GM18519 (cell line): ENCODE data around the gene CREG2.

Source experiments
- ATAC-seq: cut with Tn5 transposase; IDR thresholded peaks from one replicate; pipeline ENCODE4 v1.9.1; 2021; ENCODE audit warnings: mild to moderate bottlenecking, moderate library complexity; ENCODE audit not compliant: unreplicated experiment, low FRiP score

The CREG2 gene

DNA sequence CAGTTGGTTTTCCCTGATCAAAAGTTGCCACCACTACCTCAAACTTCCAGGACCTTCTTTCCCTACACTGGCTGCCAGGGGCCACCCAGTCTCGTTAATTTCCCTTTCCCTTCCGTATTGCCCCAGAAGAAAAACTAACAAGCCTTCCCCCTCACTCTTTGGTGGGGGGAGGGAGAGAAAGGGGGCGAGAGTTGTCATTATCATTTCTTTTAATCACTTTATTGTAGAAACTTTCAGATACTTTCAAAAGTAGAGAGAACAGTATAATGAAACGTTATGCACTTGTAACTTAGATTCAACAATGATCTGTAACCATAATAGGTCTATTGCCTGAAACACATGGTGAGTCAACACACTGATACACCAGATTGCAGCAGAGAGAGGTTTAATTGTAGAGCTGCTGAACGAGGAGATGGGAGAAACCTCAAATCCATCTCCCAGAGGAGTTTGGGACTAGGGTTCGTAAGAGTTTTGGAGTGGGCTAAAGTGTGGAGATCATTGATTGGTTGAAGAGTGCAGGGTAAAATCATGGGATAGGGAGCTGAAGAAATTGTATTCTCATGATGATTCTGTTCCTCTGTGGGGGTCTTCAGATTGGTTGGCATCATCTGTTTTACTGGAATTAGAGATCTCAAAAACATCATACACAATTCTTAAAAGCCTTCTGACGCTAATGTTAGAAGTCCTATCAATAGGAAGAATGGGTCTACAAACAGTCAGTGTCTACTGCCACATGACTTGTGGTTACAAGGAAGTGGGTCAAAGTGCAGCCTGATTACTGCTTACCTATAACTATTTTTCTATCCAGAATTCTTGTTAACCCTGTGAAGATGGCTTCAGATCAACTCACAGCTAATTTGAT is 76.2 kb downstream of the CREG2 start:
- no peak for ATAC-seq

DNA sequence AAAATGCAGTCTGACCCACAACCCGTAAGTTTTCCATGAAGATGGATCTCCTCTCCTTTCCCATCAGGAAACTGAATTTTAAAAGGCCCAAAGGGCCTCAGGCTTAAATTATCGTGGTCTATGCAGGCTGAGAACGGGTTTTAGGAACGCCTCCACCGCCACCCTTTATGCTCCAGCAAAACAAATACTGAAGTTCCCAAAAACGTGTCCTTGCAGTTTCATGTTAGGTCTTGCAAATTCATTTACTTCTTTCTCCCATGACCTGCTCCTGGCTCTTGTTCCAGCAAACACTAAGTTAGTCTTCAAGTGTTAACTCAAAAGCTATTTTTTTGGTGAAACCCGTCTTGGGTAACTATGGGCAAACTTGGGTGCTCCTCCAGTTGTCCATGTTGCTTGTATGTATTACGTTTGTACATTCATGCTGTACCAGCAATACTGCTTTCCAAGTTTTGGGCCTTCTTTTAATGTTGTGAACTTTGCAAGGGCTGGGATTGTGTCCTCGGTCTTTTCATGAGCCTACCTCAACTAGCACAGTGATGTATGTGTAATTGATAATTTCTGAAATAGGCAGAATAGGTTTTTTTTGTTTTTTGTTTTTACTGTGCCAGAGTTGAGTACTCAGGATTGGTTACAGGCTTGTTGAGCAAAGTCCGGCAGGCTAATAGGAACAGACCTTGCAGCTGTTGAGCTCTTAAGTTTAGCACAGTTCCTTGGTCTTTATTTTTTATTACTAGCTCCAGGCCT is 77.0 kb downstream of the CREG2 start:
- ATAC-seq, result no peak

DNA sequence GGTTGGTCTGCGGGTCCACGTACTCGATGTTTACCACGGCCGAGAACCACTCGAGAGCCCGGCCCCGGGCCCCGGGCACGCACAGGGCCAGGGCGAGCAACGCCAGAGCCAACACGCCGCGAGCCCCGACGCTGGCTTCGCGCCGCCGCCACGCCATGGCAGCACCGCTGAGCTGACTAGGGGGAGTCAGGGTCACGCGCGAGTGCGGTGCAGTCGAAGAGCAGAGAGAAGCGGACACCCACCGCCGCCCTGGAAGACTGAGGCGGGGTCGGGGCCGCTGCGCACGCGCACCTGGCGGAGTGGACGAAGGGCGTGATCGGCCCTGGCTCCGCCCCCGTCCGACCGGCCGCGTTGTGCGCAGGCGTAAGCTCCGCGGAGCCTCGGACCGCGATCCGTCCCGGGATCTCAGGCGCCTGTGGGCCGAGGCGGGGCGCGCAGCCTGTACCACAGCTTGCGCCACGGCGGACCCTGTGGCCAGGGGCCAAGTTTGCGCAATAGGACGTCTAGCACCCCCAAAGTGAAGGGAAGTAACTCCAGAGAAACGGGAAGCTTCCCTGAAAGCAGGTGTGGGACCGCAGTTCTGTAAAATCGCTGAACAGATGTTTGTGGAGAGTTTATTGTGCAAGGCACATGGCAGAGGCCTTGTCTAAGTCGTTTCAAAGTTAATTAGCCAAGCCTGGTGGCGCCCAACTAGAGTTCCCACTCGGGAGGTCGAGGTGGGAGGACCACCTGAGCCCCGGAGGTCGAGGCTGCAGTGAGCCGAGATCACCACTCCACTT is 78.7 kb downstream of the CREG2 start, which contains the start of gene RNF149:
Gene RNF149 (minus strand): TSS at position 270 of the 779 bp plus-strand sequence. CDS start 113 bp downstream, at position 157.
- peak; percentile 37 for ATAC-seq

DNA sequence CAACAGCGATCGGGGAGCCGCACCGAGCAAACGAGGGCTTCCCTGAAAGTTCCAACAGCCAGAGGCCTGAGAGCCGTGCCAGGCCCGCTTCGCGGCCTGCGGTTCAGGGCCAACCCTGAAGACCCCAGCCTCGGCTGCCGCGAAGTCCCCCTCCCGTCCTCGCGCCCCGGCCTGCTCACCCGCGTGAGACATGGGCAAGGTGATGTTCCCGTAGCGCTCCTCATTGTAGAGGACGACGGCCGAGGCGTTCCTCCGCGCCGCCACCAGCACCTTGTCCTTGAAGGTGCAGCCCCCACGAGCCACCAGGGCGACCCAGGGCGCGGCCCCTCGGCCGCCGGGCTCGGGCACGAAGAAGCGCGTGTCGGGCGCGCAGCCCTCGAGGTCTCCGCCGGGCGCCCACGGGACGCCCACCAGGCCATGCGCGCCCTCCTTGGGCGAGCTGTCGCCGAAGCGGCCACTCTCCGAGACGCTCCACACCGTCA is 79.3 kb downstream of the CREG2 start:
- ATAC-seq, result peak; percentile 3

DNA sequence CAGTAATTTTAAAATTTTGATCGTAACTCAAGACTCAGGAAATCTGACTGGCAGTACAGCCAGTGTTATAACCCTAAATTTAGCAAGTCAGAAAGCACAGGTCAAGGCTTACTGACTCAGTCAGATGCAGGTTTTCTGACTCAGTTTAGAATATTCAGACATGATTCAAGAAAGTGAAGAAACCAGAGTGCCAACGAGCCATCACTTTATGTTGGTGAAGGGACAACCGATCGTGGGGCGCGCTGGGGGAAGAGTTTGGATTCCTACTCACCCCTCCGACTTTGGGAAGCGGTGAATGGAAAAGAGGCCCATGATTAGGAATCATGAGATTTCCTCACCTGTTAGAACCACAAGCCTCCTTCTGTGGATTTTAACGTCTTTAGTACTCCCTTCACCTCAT is 79.8 kb downstream of the CREG2 start:
- ATAC-seq, result no peak

DNA sequence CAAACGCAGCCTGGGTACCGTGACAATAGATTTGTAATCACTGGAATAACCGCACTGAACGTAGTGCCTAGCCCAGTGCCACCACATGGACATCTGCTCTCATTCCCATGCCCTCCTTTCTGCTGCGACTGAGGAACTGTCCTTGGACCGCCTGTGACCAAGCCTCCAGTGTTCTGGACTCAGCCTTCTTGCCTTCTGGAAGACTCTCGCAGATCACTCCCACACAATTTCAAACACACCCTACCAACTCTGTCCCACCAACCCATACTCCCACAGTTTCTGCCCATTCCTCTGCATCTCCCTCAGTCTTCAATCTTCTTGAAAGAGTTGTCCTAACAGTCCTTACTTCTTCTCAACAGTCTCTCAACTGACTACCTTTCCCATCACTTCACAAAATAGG is 80.9 kb downstream of the CREG2 start:
- no peak for ATAC-seq

DNA sequence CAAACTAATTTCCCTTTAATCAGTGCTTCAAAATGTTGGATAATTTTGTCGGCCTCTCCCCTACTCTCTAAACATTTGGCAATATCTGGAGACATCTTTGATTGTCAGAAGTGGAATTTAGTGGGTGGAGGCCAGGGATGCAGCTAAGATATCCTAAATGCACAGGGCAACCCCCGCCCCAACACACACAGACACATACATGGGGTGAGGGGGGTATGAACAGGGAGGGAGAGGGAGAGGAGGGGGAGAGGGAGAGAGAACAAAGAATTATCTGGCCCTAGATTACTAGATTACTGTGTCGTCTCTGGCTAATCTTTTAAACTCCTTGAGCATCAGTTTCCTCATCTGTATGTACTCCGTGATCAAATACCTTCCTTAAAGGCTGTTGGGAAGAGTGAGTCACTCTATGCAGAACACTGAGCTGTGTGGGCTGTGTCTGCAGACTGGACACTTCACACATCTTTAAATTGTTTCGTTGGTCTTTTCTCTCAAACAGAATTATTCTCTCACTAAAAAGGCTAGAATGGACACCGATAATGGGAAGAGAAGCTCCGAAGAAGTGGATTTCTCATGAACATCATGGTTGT is 81.7 kb downstream of the CREG2 start:
- no peak for ATAC-seq

DNA sequence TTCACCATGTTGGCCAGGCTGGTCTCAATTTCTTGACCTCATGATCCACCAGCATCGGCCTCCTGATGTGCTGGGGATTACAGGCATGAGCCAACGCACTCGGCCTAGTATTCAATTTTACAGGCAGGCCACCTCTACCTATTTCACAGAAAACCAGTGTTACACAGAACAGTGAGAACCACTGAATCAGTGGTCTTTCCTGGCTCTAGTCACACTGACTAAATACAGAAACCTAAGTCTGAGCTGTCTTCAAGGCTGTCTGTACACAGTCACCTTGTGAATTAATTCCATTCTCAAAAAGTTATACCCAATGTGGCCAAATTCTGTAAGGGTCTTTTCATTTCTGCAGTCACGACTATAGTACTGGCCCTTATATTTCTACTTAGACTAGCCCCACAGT is 82.3 kb downstream of the CREG2 start:
- no peak for ATAC-seq

DNA sequence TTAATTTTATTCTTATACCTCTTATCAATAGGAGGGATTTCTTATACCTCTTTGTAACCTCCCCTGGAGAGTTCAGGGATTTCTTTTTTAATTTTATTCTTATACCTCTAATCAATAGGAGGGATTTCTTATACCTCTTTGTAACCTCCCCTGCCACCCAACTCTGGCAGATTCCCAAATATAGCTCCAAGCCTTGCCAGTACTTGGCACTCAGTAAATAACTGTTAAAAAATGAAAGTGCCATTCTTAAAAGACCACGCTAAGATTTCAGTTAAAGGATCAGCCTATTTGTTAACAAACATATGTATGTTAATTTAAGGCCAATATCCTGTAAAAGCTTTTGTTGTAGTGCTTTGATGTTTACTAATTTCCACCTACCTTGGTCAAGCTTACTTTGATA is 83.6 kb downstream of the CREG2 start:
- no peak for ATAC-seq

DNA sequence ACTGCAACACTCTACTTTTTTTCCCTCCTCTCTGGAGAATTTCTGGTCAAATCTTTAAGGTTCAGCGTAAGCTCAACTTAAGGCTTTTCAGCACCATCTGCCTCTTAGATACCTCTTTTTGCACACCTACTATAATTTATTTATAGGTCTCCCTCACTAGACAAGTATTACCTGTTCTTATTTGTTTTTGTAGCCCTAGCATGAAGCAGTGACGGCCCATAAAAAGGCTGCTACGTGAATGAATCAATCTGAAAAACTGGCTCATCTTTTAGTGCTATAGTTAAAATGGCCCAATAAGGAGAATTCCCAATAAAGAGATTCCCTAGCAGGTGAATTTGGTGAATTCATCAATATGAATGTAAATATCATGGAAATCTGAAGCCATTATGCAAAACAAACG is 85.3 kb downstream of the CREG2 start:
- ATAC-seq, result no peak

DNA sequence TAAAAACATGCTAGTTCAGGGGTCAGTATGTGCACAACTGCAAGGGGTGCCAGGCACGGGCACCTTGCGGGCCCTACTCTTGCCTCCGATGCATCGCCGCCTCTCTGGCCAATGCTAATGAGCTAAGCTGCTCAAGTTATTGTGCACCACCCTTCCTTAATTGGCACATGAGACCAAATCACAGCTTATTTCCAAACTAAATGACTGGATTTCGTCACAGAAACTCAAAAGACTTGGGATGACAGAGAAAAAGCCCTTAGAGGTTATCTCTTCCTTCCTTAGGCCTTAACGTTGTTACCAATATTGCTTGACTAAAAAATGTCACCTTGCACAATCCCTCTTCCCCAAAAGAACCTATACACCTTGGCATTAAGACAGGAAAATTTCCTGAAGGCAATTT is 86.5 kb downstream of the CREG2 start:
- no peak for ATAC-seq

DNA sequence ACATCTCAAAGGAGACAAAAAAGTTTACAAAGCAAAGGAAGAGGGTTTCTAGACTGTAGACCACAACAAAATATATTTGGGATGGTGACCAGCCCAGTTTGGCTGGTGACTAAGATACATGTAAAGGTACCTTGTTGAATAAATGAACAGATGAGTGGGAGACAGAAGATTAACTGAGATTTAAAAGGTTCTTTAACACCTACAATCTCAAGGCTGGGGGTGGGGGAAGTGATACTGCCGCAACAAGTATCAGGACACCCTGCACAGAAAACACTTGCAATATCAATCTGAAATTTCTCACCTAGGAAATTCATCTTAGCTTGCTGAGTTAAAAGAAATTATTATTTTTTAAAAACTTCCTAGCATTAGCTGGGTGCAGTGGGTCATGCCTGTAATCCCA is 87.1 kb downstream of the CREG2 start:
- ATAC-seq, result no peak

DNA sequence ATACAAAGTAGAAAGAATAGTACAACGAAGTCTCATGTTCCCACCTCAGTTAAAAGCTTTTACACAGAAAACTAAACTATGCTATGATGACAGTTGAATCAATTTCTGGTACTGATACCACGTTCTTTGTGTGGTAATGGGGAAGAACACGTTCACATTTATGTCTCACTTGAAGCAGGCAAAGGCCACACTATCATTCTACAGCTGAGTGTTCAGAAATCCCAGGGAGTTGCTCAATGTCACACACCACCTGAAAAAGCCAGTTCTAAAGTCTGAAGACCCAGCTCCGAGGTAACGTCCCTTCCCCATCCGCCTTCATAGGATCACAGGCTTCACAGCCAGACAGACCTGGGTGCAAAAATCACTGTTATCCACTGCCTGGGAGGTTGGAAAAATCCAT is 87.7 kb downstream of the CREG2 start:
- ATAC-seq, result no peak

DNA sequence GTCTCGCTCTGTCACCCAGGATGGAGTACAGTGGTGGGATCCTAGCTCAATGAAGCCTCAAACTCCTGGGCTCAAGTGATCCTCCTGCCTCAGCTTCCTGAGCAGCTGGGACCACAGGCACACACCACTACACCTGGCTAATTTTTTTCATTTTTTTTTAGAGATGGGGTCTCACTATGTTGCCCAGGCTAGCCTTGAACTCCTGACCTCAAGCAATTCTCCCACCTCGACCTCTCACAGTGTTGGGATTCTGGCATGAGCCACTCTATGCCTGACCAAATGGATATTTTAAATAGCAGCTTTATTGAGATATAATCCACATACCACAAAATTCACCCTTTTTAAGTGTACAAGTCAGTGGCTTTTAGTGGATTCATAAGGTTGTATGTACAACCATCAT is 89.9 kb downstream of the CREG2 start:
- ATAC-seq, result no peak

DNA sequence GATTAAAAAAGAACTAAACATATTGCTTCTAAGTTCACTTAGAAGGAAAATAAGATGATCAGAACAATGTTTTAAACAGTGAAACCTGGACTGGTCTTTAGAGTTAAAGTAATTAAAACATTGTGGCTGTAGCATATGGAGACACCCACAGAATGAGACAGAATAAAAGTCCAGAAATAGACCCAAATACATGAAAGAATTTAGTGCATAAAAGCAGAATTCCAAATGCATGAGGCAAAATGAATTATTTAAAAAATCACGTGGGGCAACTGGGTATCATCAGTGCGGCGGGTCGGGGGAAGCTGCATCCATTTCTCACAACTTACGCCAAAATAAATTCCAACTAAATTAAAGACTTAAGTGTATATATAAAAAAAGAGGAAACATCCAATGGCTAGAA is 90.9 kb downstream of the CREG2 start:
- ATAC-seq, result no peak

DNA sequence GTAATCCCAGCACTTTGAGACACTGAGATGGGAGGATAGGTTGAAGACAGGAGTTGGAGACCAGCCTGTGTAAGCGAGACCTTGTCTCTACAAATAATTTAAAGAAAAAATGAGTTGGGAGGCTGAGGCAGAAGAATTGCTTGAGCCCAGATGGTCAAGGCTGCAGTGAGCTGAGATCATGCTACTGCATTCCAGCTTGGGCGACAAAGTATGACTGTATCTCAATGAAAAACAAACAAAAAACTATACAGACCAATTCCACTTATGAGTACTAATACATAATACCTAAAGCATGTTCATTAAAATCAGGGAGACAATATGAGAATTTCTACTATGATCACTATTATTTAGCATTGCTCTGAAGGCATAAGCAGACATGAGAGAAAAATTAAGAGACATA is 91.4 kb downstream of the CREG2 start:
- ATAC-seq, result no peak
